Activated naive CD4-positive, alpha-beta T cell treated with anti-CD3 and anti-CD28 coated beads, Interleukin-2, amount 50 U/mL, for 24 hours (primary cell): ENCODE measurements around the gene CDK18.

Experiments used
- H3K27ac Mint-ChIP-seq: one replicate; pipeline ENCODE4 v1.8.0; 2021; ENCODE audit warnings: mild to moderate bottlenecking, mixed read lengths
- H3K27me3 Mint-ChIP-seq: one replicate; pipeline ENCODE4 v1.8.0; 2021; ENCODE audit warnings: mixed read lengths
- H3K36me3 Mint-ChIP-seq: one replicate; pipeline ENCODE4 v1.8.0; 2021; ENCODE audit warnings: mixed read lengths
- H3K4me1 Mint-ChIP-seq: one replicate; pipeline ENCODE4 v1.8.0; 2021; ENCODE audit warnings: mixed read lengths
- H3K4me3 Mint-ChIP-seq: one replicate; pipeline ENCODE4 v1.8.0; 2021; ENCODE audit warnings: mild to moderate bottlenecking, mixed read lengths
- H3K9me3 Mint-ChIP-seq: one replicate; pipeline ENCODE4 v1.8.0; 2021; ENCODE audit warnings: mixed read lengths

The CDK18 gene

GRCh38 chr1:205510308-205510950, 6.0 kb downstream of the CDK18 start:
- Mint-ChIP-seq H3K9me3 (no peaks in the 10 kb centered on the region), H3K4me3 (no peak overlapping the region), H3K36me3 (no peaks in the 10 kb centered on the region), H3K27ac (no peak overlapping the region), H3K4me1 (peaks cover 2% of the 10 kb centered on the region), H3K27me3 (no peaks in the 10 kb centered on the region)

DNA sequence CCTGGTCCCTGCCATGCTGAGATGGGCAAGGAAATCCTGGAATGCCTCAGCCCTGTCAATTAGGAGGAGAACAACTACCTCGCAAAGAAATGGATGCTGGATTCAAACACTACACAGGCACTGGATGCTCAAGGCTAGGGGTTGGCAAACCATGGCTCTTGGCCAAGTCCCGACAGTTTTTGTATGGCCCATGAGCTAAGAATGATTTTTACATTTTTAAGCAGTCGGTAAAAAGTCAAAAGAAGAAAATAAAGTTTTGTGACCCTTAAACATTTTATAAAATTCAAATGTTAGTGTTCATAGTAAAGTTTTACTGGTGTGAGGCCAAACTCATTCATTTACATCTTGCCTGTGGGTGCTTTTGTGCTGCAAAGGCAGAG, 6.5 kb downstream of the CDK18 start:
- Mint-ChIP-seq H3K4me1 (no peaks in the 10 kb centered on the region), H3K4me3 (no peak overlapping the region), H3K9me3 (no peaks in the 10 kb centered on the region), H3K36me3 (no peaks in the 10 kb centered on the region), H3K27me3 (no peaks in the 10 kb centered on the region), H3K27ac (no peak overlapping the region)

DNA sequence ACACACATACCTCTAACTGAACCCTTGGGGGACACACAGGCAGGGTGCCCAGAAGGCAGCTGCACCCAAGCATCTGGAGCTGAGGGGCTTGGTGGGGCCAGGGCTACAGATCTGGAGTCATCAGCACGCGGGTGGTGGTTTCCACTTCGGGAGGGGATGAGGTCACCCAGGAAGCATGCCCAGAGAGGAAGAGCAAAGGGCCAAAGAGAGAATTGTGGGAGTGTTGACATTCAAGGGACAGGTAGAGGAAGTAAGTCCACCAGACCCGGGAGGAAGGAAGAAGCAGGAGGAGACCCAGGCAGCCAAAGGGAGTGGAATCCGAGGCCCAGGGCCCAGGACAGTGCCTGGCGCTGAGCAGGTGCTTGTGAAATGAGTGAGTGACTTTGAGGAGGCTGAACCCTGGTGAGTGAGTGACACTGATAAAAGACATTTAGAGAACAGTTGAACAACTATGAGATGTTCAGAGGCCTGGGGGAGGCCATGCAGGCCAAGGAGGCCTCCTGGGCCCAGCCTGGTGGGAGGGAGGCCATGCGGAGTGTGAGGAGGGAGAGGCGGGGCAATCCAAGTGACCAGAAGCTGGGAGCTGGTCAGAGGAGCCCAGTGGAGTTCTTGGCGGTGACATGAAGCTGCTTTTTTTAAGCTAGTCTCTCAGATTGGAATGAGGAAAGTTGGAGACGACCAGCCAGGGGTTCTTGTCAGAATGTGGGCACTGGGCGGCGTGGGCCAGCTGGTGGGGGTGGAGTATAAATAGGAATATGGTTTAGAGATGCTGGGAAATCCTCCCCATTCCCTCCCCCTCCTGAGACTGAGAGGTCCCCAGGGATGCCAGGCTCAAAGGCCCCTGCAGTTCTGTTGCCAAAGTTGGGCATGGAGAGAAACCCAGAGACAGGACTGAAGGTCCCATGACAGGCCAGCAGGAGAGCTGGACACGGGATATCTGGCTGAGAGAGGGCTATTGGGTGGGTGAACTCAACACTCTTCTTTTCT, 7.9 kb downstream of the CDK18 start:
- Mint-ChIP-seq H3K27ac (no peak overlapping the region), H3K27me3 (no peaks in the 10 kb centered on the region), H3K4me3 (no peak overlapping the region), H3K9me3 (no peaks in the 10 kb centered on the region), H3K36me3 (no peaks in the 10 kb centered on the region), H3K4me1 (no peaks in the 10 kb centered on the region)

DNA sequence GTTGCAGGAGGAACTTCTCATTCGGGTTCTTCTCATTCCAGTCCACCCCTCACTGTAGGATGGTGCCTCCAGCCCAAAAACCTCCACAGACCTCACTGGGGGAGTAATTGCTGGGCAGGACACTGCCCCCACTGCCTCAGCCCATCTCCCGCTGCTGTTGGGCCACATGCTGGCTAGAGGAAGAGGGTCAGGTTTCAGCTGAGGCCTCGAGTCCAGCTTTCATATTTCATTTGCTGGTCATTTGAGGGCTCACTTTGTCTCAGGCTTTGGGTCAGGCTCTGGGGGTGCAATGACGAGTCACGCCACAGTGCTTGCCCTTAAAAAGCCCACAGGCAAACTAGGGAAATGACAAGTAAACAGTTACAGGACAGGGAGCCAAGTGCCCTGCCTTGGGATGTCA, 9.3 kb downstream of the CDK18 start:
- no peaks in the 10 kb centered on the region for H3K9me3 Mint-ChIP-seq
- H3K4me3 Mint-ChIP-seq, result no peak overlapping the region
- H3K27me3 Mint-ChIP-seq, result no peaks in the 10 kb centered on the region
- no peaks in the 10 kb centered on the region for H3K36me3 Mint-ChIP-seq
- H3K27ac Mint-ChIP-seq, result no peak overlapping the region
- H3K4me1 Mint-ChIP-seq, result no peaks in the 10 kb centered on the region

GRCh38 chr1:205514211-205515142, 10.0 kb downstream of the CDK18 start:
- H3K27me3 Mint-ChIP-seq, result no peaks in the 10 kb centered on the region
- H3K4me3 Mint-ChIP-seq, result no peak overlapping the region
- no peak overlapping the region for H3K27ac Mint-ChIP-seq
- H3K4me1 Mint-ChIP-seq, result no peaks in the 10 kb centered on the region
- H3K36me3 Mint-ChIP-seq, result no peaks in the 10 kb centered on the region
- no peaks in the 10 kb centered on the region for H3K9me3 Mint-ChIP-seq

GRCh38 chr1:205515781-205516253, 11.3 kb downstream of the CDK18 start:
- Mint-ChIP-seq H3K27ac (no peak overlapping the region), H3K27me3 (no peaks in the 10 kb centered on the region), H3K9me3 (no peaks in the 10 kb centered on the region), H3K4me1 (no peaks in the 10 kb centered on the region), H3K4me3 (no peak overlapping the region), H3K36me3 (no peaks in the 10 kb centered on the region)

DNA sequence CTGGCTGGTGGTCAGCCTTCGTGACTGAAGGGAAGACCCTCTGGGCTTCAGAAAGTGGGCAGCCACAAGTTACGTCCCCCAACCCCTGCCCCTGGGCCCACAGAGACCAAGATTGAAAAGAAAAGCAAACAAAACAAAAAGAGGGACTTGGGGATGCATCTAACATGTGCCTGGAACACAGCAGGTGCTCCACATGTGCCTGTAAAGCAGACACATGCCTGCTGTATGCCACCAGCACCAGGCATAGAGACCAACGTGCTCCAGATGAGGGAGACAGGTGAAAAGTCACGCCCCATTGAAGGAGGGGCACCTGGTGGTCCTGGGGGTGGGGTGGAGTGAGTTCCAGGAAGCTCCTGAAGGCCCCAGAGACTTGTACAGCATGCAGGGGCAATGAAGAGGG, 11.9 kb downstream of the CDK18 start:
- H3K4me1 Mint-ChIP-seq, result no peaks in the 10 kb centered on the region
- no peak overlapping the region for H3K4me3 Mint-ChIP-seq
- H3K9me3 Mint-ChIP-seq, result no peaks in the 10 kb centered on the region
- H3K27ac Mint-ChIP-seq, result no peak overlapping the region
- no peaks in the 10 kb centered on the region for H3K36me3 Mint-ChIP-seq
- H3K27me3 Mint-ChIP-seq, result no peaks in the 10 kb centered on the region

DNA sequence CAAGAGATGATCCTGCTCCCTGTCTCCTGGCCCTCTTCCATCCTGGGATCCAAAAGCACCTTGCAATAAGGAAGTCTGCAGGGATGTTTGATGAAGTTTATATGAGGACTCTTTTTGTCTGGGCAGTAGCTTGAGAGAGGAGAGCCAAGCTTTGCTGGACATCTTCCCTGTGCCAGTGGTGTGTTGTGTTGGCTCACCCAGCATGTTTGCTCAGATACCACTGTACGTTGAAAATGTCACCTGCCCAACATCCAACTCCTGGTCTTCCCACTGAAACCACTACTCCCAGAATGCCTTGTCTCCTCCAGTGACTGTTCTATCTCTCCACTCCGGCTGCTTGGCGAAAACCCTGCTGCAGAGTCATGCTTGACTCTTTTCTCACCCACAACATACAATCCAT, 12.8 kb downstream of the CDK18 start:
- H3K36me3 Mint-ChIP-seq, result no peaks in the 10 kb centered on the region
- H3K27me3 Mint-ChIP-seq, result no peaks in the 10 kb centered on the region
- no peaks in the 10 kb centered on the region for H3K4me1 Mint-ChIP-seq
- H3K4me3 Mint-ChIP-seq, result no peak overlapping the region
- H3K9me3 Mint-ChIP-seq, result no peaks in the 10 kb centered on the region
- H3K27ac Mint-ChIP-seq, result no peak overlapping the region

- H3K9me3 Mint-ChIP-seq, result no peaks in the 10 kb centered on the region
- H3K27me3 Mint-ChIP-seq, result no peaks in the 10 kb centered on the region
- H3K4me3 Mint-ChIP-seq, result no peak overlapping the region
- no peaks in the 10 kb centered on the region for H3K36me3 Mint-ChIP-seq
- no peaks in the 10 kb centered on the region for H3K4me1 Mint-ChIP-seq
- no peak overlapping the region for H3K27ac Mint-ChIP-seq
Measured at GRCh38 chr1:205517763-205518162, 13.3 kb downstream of the CDK18 start.

- Mint-ChIP-seq H3K4me1 (no peaks in the 10 kb centered on the region), H3K4me3 (no peak overlapping the region), H3K27me3 (no peaks in the 10 kb centered on the region), H3K27ac (no peak overlapping the region), H3K36me3 (no peaks in the 10 kb centered on the region), H3K9me3 (no peaks in the 10 kb centered on the region)
Measured at GRCh38 chr1:205518661-205519540, 14.4 kb downstream of the CDK18 start.

DNA sequence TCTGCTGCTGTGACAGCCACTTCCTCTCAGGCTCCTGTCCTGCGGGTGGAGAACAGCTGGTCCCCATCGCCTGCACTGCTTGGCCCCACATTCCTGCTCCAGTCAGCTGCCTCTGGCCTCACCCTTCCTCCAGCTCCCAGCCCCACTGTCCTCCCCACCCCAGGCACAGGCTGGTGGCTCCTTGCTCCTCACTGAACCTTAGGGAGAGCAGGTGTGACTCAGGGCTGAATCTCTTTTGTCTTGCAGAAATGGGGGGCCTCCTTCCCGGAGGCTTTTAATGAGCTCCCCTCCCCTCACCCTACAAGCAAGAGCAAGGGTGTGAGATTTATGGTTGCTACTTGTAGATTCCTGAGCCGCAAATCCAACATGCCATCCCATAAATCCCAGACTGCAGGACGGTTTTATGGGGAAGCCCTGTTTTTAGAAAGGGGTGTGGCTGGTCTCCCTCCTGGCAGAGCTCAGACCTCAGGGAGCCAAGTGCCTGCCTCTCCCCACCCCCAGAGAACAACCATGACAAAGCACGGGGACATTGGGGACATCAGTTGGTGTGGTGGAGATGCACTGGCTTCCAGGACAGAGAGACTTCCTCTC, 15.2 kb downstream of the CDK18 start:
- Mint-ChIP-seq H3K27me3 (no peaks in the 10 kb centered on the region), H3K36me3 (no peaks in the 10 kb centered on the region), H3K4me3 (no peak overlapping the region), H3K4me1 (no peaks in the 10 kb centered on the region), H3K27ac (no peak overlapping the region), H3K9me3 (no peaks in the 10 kb centered on the region)

DNA sequence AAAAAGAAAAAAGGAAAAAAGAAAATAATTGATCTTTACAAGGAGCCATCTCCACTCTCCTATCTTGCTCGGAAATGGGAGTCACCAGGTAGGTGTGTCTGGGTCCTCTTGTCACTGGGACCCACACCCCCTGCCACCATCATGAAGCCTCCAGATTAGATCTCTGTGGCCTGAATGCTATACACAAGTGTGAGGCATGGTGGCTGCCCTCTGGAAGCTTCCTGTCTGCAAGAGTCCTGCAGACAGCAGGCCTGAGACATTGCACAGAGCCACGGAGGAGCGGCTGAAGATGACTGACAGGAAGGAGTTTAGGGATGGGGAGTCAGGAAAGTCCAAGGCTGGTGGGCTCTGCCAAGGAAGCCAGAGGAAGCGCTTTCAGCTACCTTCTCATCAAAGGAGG, 16.2 kb downstream of the CDK18 start:
- no peak overlapping the region for H3K27ac Mint-ChIP-seq
- H3K36me3 Mint-ChIP-seq, result no peaks in the 10 kb centered on the region
- no peak overlapping the region for H3K4me3 Mint-ChIP-seq
- no peaks in the 10 kb centered on the region for H3K4me1 Mint-ChIP-seq
- H3K9me3 Mint-ChIP-seq, result no peaks in the 10 kb centered on the region
- H3K27me3 Mint-ChIP-seq, result no peaks in the 10 kb centered on the region

- no peak overlapping the region for H3K27ac Mint-ChIP-seq
- no peaks in the 10 kb centered on the region for H3K36me3 Mint-ChIP-seq
- no peaks in the 10 kb centered on the region for H3K4me1 Mint-ChIP-seq
- no peak overlapping the region for H3K4me3 Mint-ChIP-seq
- H3K9me3 Mint-ChIP-seq, result no peaks in the 10 kb centered on the region
- no peaks in the 10 kb centered on the region for H3K27me3 Mint-ChIP-seq
Measured at GRCh38 chr1:205521686-205522085, 17.2 kb downstream of the CDK18 start.

- H3K4me3 Mint-ChIP-seq, result no peak overlapping the region
- no peaks in the 10 kb centered on the region for H3K27me3 Mint-ChIP-seq
Measured at GRCh38 chr1:205522692-205523091, 18.2 kb downstream of the CDK18 start.

More at GRCh38 chr1:205522692-205523091, 18.2 kb downstream of the CDK18 start:
- H3K27ac Mint-ChIP-seq, result no peak overlapping the region
- no peaks in the 10 kb centered on the region for H3K36me3 Mint-ChIP-seq
- no peaks in the 10 kb centered on the region for H3K4me1 Mint-ChIP-seq
- no peaks in the 10 kb centered on the region for H3K9me3 Mint-ChIP-seq
